GM12878 (cell line): ENCODE results near the gene OPRPN. TPM values are rescaled to one million over a fixed set of nuclear protein-coding genes. Genes with fewer than 3 reads are reported as not detected.

ENCODE experiments used
- ATF7 ChIP-seq: fragments of 450-650 bp; IDR thresholded peaks from 2 replicates; pipeline ENCODE4 v1.6.1; 2016; ENCODE audit warnings: low read depth, mild to moderate bottlenecking
- CHD1 ChIP-seq: IDR thresholded peaks from 2 replicates; pipeline ENCODE4 v1.6.1; 2012; ENCODE audit warnings: low read depth, low read length, improper control_type of control experiment
- CREB1 ChIP-seq: IDR thresholded peaks from 2 replicates; pipeline ENCODE4 v1.6.1; 2012; ENCODE audit warnings: low read depth, mild to moderate bottlenecking, inconsistent platforms
- CREM ChIP-seq: IDR thresholded peaks from 2 replicates; pipeline ENCODE4 v1.6.1; 2014; ENCODE audit warnings: antibody characterized with exemption, low read depth
- E2F4 ChIP-seq: IDR thresholded peaks from 2 replicates; pipeline ENCODE4 v1.6.1; 2012; ENCODE audit warnings: low read depth, low read length, improper control_type of control experiment
- E4F1 ChIP-seq: fragments of 450-650 bp; IDR thresholded peaks from 2 replicates; pipeline ENCODE4 v1.6.1; 2018; ENCODE audit warnings: borderline replicate concordance, mild to moderate bottlenecking; ENCODE audit not compliant: partially characterized antibody
- GABPA ChIP-seq: IDR thresholded peaks from 2 replicates; pipeline ENCODE4 v1.6.1; 2014; ENCODE audit warnings: antibody characterized with exemption, low read depth, mild to moderate bottlenecking, inconsistent platforms
- HCFC1 ChIP-seq: fragments of 150-350 bp; IDR thresholded peaks from 2 replicates; pipeline ENCODE4 v1.6.1; 2014; ENCODE audit warnings: low read length
- IKZF1 ChIP-seq: fragments of 450-650 bp; conservative IDR thresholded peaks from 2 replicates; pipeline ENCODE4 v1.6.1; 2017; ENCODE audit warnings: antibody characterized with exemption, mild to moderate bottlenecking
- LARP7 ChIP-seq: fragments of 450-650 bp; IDR thresholded peaks from 2 replicates; pipeline ENCODE4 v1.6.1; 2017; ENCODE audit warnings: mild to moderate bottlenecking
- NBN ChIP-seq: fragments of 450-650 bp; IDR thresholded peaks from 2 replicates; pipeline ENCODE4 v1.6.1; 2016
- PBX3 ChIP-seq: IDR thresholded peaks from 2 replicates; pipeline ENCODE4 v1.6.1; 2011; ENCODE audit warnings: mild to moderate bottlenecking, low read depth, low read length, moderate library complexity; ENCODE audit not compliant: insufficient replicate concordance
- RAD21 ChIP-seq: IDR thresholded peaks from 2 replicates; pipeline ENCODE4 v1.6.1; 2011; ENCODE audit warnings: mild to moderate bottlenecking, low read depth, low read length, moderate library complexity; ENCODE audit not compliant: insufficient read depth
- RAD51 ChIP-seq: fragments of 450-650 bp; IDR thresholded peaks from 2 replicates; pipeline ENCODE4 v1.6.1; 2016; ENCODE audit warnings: moderate library complexity, mild to moderate bottlenecking, inconsistent platforms
- RELB ChIP-seq: fragments of 450-650 bp; IDR thresholded peaks from 2 replicates; pipeline ENCODE4 v1.6.1; 2017; ENCODE audit warnings: low read depth, mild to moderate bottlenecking, moderate library complexity
- SP1 ChIP-seq: IDR thresholded peaks from one replicate; pipeline ENCODE4 v1.6.1; 2011; ENCODE audit warnings: low read depth, low read length
- SRF ChIP-seq, 2 experiments: IDR thresholded peaks; 2 replicates each; pipeline ENCODE4 v1.6.1; 2011; ENCODE audit warnings: low read depth in 2 of 2, low read length in 2 of 2, mild to moderate bottlenecking in 1 of 2, moderate library complexity in 1 of 2
- ZBED1 ChIP-seq: IDR thresholded peaks from 2 replicates; pipeline ENCODE4 v1.6.1; 2016; ENCODE audit warnings: borderline replicate concordance
- ZBTB40 ChIP-seq: fragments of 450-650 bp; IDR thresholded peaks from 2 replicates; pipeline ENCODE4 v1.6.1; 2016; ENCODE audit warnings: mild to moderate bottlenecking, moderate library complexity, borderline replicate concordance
- ZNF24 ChIP-seq: fragments of 450-650 bp; IDR thresholded peaks from 2 replicates; pipeline ENCODE4 v1.6.1; 2017; ENCODE audit warnings: antibody characterized with exemption, mild to moderate bottlenecking
- ZNF384 ChIP-seq: IDR thresholded peaks from 2 replicates; pipeline ENCODE4 v1.6.1; 2012; ENCODE audit warnings: low read depth, mild to moderate bottlenecking, low read length, improper control_type of control experiment, borderline replicate concordance
- polyA plus RNA-seq, 11 experiments: library from polyadenylated mRNA; depleted of rRNA in 4 of 11; unstranded in 6 of 11; stranded (reverse) in 5 of 11; fragments of >200 nt; fragmentation: Nextera tagmentation in 4 of 11; fragmentation: Illumina TruSeq in 1 of 11; extraction: Ambion mirVana in 4 of 11; extraction: Trizol in 1 of 11; gene quantifications; 1 replicate in 1 of 11; 2 replicates in 10 of 11; pipeline versions ENCODE4 v1.2.1 to v1.2.3, GENCODE V29; 2011 to 2016; ENCODE audit warnings: inconsistent platforms in 2 of 11, missing spikeins in 2 of 11, low read depth in 1 of 11
- total RNA-seq, 4 experiments: library from RNA; depleted of rRNA in 3 of 4; stranded (reverse); fragments of >200 nt in 3 of 4; fragmentation: Illumina TruSeq in 1 of 4; extraction: Trizol in 1 of 4; gene quantifications; 2 replicates each; pipeline versions ENCODE4 v1.2.1 to v1.2.3, GENCODE V29; 2013 to 2021

The OPRPN gene
- total and polyA plus RNA-seq, 10 of the 15 experiments (the other 5 are each of a cell fraction or from before 2014, with no cell fraction given) = 0.16 to 0.33 TPM; not detected in 8

- 0 out of 2 replicates have a peak, but pooled peaks have one; percentile 10 for TF ChIP-seq ZBTB40
- no peak for TF ChIP-seq SP1
- no peak for TF ChIP-seq RAD21
- TF ChIP-seq CREM = no peak
- TF ChIP-seq ATF7 = peak; percentile 93
- TF ChIP-seq NBN = peak; percentile 84; the same call in 1 of the 2 replicates
- TF ChIP-seq GABPA = no peak
- no peak for TF ChIP-seq E2F4
- no peak for TF ChIP-seq LARP7
- no peak for TF ChIP-seq PBX3
- no peak for TF ChIP-seq E4F1
- TF ChIP-seq CHD1 = no peak
- no peak for TF ChIP-seq SRF (IDR thresholded peaks at IDR 0.05; ENCODE audit: low read depth in 2 of 2, low read length in 2 of 2)
- TF ChIP-seq HCFC1 = no peak
- TF ChIP-seq CREB1 = no peak
- no peak for TF ChIP-seq RAD51
- peak; percentile 50 for TF ChIP-seq IKZF1
- 0 out of 2 replicates have a peak, but pooled peaks have one; percentile 27 for TF ChIP-seq ZNF384
- no peak for TF ChIP-seq ZNF24
- peak; percentile 81 for TF ChIP-seq RELB
- no peak for TF ChIP-seq ZBED1
Observed at GRCh38 chr4:70392057-70392776, 5.5 kb upstream of the OPRPN start (continued).
